Memory B cell (primary cell): ENCODE results near the gene DOCK4.

Source experiments
- ATAC-seq: fragments of 150-1000 bp; cut with Tn5 transposase; 2 replicates; pipeline ENCODE4 v1.10.0; 2021; ENCODE audit warnings: low read depth, mild to moderate bottlenecking, moderate library complexity
- DNase-seq, 2 donors: peaks; one replicate each; pipeline ENCODE4 v3.0.0; 2022; ENCODE audit warnings: low spot score in 2 of 2
- H3K27ac Mint-ChIP-seq: one replicate; pipeline ENCODE4 v1.8.0; 2022; ENCODE audit warnings: mild to moderate bottlenecking, moderate library complexity, mixed read lengths
- H3K27me3 Mint-ChIP-seq: one replicate; pipeline ENCODE4 v1.8.0; 2022; ENCODE audit warnings: mixed read lengths
- H3K36me3 Mint-ChIP-seq: one replicate; pipeline ENCODE4 v1.8.0; 2022; ENCODE audit warnings: mild to moderate bottlenecking, mixed read lengths
- H3K4me1 Mint-ChIP-seq: one replicate; pipeline ENCODE4 v1.8.0; 2022; ENCODE audit warnings: mixed read lengths
- H3K4me3 Mint-ChIP-seq: one replicate; pipeline ENCODE4 v1.8.0; 2022; ENCODE audit warnings: mild to moderate bottlenecking, moderate library complexity, mixed read lengths
- H3K9me3 Mint-ChIP-seq: one replicate; pipeline ENCODE4 v1.8.0; 2022; ENCODE audit warnings: mixed read lengths

DOCK4 gene

DNA sequence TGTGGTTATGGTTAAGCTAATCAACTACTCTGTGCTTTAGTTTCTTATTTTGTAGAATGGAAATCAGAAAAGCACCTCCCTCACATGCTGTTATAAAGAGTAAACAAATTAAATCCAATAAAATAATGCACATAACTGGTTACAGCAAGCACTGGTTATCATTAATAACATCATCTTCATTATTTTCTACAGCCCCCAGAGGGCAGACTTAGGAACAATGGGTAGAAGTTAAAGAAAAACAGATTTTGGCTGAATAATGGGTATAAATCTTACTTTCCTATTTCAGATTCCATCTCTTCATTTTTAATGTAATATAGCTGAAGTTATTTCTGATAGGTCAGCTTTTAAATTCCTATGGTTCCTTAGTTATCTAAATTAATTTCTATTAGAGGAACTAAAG lies 126.5 kb downstream of the DOCK4 start:
- H3K27me3 Mint-ChIP-seq, result no peaks in the 10 kb centered on the region
- H3K4me1 Mint-ChIP-seq, result peaks cover 14% of the 10 kb centered on the region
- ATAC-seq, result no peak
- no peak overlapping the region for H3K27ac Mint-ChIP-seq
- H3K9me3 Mint-ChIP-seq, result no peaks in the 10 kb centered on the region
- DNase-seq, result no peak
- H3K4me3 Mint-ChIP-seq, result no peak overlapping the region
- no peaks in the 10 kb centered on the region for H3K36me3 Mint-ChIP-seq

GRCh38 chr7:112079122-112079521 lies 127.1 kb downstream of the DOCK4 start:
- Mint-ChIP-seq H3K4me3 (no peak overlapping the region), H3K4me1 (peaks cover 14% of the 10 kb centered on the region), H3K9me3 (no peaks in the 10 kb centered on the region), H3K27me3 (no peaks in the 10 kb centered on the region), H3K36me3 (no peaks in the 10 kb centered on the region), H3K27ac (no peak overlapping the region)
- no peak for DNase-seq
- no peak for ATAC-seq

GRCh38 chr7:112076324-112076723 lies 129.9 kb downstream of the DOCK4 start:
- Mint-ChIP-seq H3K36me3 (no peaks in the 10 kb centered on the region), H3K9me3 (no peaks in the 10 kb centered on the region), H3K4me3 (no peak overlapping the region), H3K27me3 (no peaks in the 10 kb centered on the region), H3K27ac (no peak overlapping the region), H3K4me1 (peaks cover 7% of the 10 kb centered on the region)
- DNase-seq, result no peak
- ATAC-seq, result no peak

- Mint-ChIP-seq H3K27me3 (peaks cover 2% of the 10 kb centered on the region), H3K36me3 (no peaks in the 10 kb centered on the region), H3K4me3 (no peak overlapping the region), H3K9me3 (no peaks in the 10 kb centered on the region), H3K27ac (no peak overlapping the region), H3K4me1 (no peaks in the 10 kb centered on the region)
- ATAC-seq (no peak), DNase-seq (no peak)
These were observed 131.7 kb downstream of the DOCK4 start for GRCh38 chr7:112074464-112074863.

- Mint-ChIP-seq H3K27ac (no peak overlapping the region), H3K27me3 (peaks cover 2% of the 10 kb centered on the region), H3K9me3 (no peaks in the 10 kb centered on the region)
These were observed 132.7 kb downstream of the DOCK4 start for GRCh38 chr7:112073530-112073929.

DNA sequence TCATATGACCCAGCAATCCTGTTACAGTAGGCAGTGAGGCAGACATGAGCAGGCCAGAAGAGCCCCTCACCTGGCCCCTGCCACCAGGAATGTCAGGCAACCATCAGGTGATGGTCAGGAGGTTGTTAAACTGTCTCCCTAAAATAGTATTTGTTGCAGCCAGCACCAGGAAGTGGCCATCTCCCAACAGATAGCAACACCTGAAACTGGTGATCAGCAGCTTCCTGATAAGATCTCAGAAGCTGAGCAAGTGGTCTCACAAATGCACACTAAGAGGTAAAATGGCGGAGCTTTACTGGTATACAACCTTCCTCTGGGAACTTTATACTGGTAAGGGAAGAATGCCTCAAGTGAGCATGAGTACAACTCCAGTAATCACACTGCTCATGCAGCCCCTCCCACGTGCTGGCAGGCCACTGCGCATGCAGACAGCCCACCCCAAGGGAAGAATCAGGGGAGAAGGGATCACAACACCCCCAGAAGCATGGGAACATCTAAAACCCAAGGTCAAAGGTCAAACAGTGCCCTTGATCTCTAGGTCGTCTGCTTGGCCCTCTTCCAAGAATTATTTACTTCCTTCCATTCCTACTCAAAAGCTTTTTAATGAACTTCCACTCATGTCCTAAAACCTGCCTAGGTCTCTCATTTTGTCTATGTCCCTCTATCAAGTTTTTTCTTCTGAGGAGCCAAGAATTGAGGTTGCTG lies 133.5 kb downstream of the DOCK4 start:
- Mint-ChIP-seq H3K27me3 (peaks cover 2% of the 10 kb centered on the region), H3K4me1 (no peaks in the 10 kb centered on the region), H3K36me3 (no peaks in the 10 kb centered on the region), H3K4me3 (no peak overlapping the region), H3K9me3 (no peaks in the 10 kb centered on the region), H3K27ac (no peak overlapping the region)
- no peak for ATAC-seq
- DNase-seq, result no peak

More at GRCh38 chr7:112073530-112073929, 132.7 kb downstream of the DOCK4 start:
- no peak overlapping the region for H3K4me3 Mint-ChIP-seq
- DNase-seq, result no peak
- H3K4me1 Mint-ChIP-seq, result no peaks in the 10 kb centered on the region
- ATAC-seq, result no peak
- H3K36me3 Mint-ChIP-seq, result no peaks in the 10 kb centered on the region

DNA sequence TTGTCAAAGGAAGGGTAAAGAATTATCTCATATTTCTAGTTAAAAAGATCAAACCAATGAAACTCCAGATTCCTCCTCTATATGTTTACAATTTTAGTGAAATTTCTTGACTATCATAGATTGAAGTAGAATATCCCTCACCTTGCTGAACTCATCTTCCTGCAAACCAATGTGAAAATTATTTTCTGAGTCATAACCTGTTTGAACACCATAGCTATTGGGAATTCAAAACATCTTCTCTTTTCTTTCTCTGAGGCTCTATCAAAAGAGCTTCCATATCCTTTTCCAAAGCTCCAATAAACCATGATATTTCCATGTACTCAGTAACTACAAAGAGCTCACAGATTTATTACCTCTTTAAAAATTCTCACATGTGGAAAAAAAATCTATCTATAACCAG lies 134.3 kb downstream of the DOCK4 start:
- Mint-ChIP-seq H3K4me1 (no peaks in the 10 kb centered on the region), H3K36me3 (no peaks in the 10 kb centered on the region), H3K27me3 (peaks cover 2% of the 10 kb centered on the region), H3K27ac (no peak overlapping the region), H3K4me3 (no peak overlapping the region), H3K9me3 (no peaks in the 10 kb centered on the region)
- ATAC-seq, result no peak
- no peak for DNase-seq

DNA sequence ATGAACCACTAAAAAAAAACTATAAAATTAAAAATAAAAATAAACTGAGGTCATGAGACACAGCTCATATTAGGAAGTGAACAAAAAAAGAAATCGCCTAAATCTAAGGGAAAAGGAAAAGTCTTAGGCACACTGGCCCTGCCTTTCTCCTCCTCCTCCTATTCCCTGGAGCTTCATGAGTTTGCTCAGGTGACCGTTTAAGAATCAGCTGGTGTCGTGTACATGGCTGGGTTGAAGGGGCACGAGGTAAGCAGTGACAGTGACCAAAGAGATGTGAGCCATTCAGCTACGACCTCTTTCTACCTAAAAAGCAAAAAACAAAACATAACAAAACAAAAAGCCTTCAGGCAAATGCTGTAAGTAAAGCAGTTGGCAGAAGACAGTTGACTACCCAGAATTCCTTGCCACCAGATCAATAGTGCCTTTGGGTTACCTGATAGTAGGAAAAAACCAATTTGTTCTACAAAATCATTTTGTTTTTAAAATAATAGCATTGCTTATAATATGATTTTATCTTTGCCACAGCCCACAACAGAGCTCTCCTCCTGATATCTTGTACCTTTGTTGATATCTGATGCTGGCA lies 135.4 kb downstream of the DOCK4 start:
- H3K36me3 Mint-ChIP-seq, result no peaks in the 10 kb centered on the region
- H3K27me3 Mint-ChIP-seq, result peaks cover 2% of the 10 kb centered on the region
- H3K27ac Mint-ChIP-seq, result no peak overlapping the region
- no peak overlapping the region for H3K4me3 Mint-ChIP-seq
- no peaks in the 10 kb centered on the region for H3K4me1 Mint-ChIP-seq
- DNase-seq (no peak), ATAC-seq (no peak)
- no peaks in the 10 kb centered on the region for H3K9me3 Mint-ChIP-seq

GRCh38 chr7:112069879-112070321 lies 136.3 kb downstream of the DOCK4 start:
- Mint-ChIP-seq H3K27me3 (peaks cover 2% of the 10 kb centered on the region), H3K4me3 (no peak overlapping the region), H3K36me3 (no peaks in the 10 kb centered on the region), H3K9me3 (no peaks in the 10 kb centered on the region), H3K4me1 (no peaks in the 10 kb centered on the region), H3K27ac (no peak overlapping the region)
- ATAC-seq, result no peak
- DNase-seq, result no peak

DNA sequence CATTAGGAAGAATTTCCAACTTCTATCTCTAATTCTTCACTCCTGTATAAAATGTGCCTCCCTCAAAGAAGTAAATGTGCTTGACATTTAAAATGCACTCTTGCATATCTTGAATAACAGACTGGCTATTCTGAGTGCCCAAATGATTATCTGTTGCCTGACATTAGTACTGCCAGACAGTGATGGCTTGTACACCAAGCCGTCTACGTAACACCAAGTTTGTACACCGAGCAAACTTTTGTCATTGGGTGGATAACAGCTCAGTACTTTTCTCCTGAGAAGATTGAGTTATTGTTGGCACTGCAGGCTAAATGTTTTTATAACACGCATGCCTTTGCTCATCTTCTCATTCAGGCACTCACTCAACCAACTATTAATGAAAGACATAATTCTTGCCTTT lies 137.2 kb downstream of the DOCK4 start:
- H3K9me3 Mint-ChIP-seq, result no peaks in the 10 kb centered on the region
- peaks cover 2% of the 10 kb centered on the region for H3K27me3 Mint-ChIP-seq
- no peak overlapping the region for H3K4me3 Mint-ChIP-seq
- no peaks in the 10 kb centered on the region for H3K36me3 Mint-ChIP-seq
- no peak for DNase-seq
- no peak for ATAC-seq
- H3K27ac Mint-ChIP-seq, result no peak overlapping the region
- H3K4me1 Mint-ChIP-seq, result no peaks in the 10 kb centered on the region

GRCh38 chr7:112067632-112068540 lies 138.3 kb downstream of the DOCK4 start:
- H3K9me3 Mint-ChIP-seq, result no peaks in the 10 kb centered on the region
- DNase-seq (no peak), ATAC-seq (no peak)
- peaks cover 2% of the 10 kb centered on the region for H3K27me3 Mint-ChIP-seq
- H3K4me3 Mint-ChIP-seq, result no peak overlapping the region
- no peaks in the 10 kb centered on the region for H3K4me1 Mint-ChIP-seq
- H3K36me3 Mint-ChIP-seq, result no peaks in the 10 kb centered on the region
- H3K27ac Mint-ChIP-seq, result no peak overlapping the region

- Mint-ChIP-seq H3K4me1 (no peaks in the 10 kb centered on the region), H3K27me3 (peaks cover 2% of the 10 kb centered on the region), H3K27ac (no peak overlapping the region)
These were observed 139.0 kb downstream of the DOCK4 start for GRCh38 chr7:112067200-112067599.

DNA sequence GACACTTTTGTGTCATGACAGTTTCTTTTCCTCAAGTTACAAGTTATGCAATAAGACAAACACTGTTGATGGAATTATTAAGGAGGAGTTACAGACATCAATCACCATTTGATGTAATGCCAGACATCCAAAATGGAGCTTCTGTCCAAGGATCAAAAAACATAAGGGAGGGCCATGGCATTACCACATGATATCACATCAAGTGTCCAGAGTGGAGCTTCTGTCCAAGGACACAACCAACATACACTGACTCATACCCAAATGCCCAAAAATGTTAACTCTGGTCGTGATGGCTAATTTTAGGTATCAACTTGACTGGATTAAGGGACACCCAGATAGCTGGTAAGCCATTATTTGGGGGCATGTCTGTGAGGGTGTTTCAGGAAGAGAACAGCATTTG lies 140.4 kb downstream of the DOCK4 start:
- Mint-ChIP-seq H3K27me3 (peaks cover 2% of the 10 kb centered on the region), H3K36me3 (no peaks in the 10 kb centered on the region), H3K4me3 (no peak overlapping the region), H3K4me1 (no peaks in the 10 kb centered on the region), H3K9me3 (no peaks in the 10 kb centered on the region), H3K27ac (no peak overlapping the region)
- DNase-seq (no peak), ATAC-seq (no peak)

More at GRCh38 chr7:112067200-112067599, 139.0 kb downstream of the DOCK4 start:
- no peaks in the 10 kb centered on the region for H3K9me3 Mint-ChIP-seq
- no peak overlapping the region for H3K4me3 Mint-ChIP-seq
- DNase-seq, result no peak
- no peaks in the 10 kb centered on the region for H3K36me3 Mint-ChIP-seq
- no peak for ATAC-seq

- H3K4me1 Mint-ChIP-seq, result no peaks in the 10 kb centered on the region
- no peak for ATAC-seq
- H3K4me3 Mint-ChIP-seq, result no peak overlapping the region
- DNase-seq, result no peak
- no peaks in the 10 kb centered on the region for H3K27me3 Mint-ChIP-seq
- H3K9me3 Mint-ChIP-seq, result no peaks in the 10 kb centered on the region
- H3K27ac Mint-ChIP-seq, result no peak overlapping the region
- no peaks in the 10 kb centered on the region for H3K36me3 Mint-ChIP-seq
These were observed 141.4 kb downstream of the DOCK4 start for GRCh38 chr7:112064627-112065385.
